ENCODE results near the gene CEP350.
"Not testable (repeated sequence)": the region's sequence is repeated elsewhere in the genome, so short reads cannot be mapped to it uniquely, and the experiment has no call there.

Gene CEP350

DNA sequence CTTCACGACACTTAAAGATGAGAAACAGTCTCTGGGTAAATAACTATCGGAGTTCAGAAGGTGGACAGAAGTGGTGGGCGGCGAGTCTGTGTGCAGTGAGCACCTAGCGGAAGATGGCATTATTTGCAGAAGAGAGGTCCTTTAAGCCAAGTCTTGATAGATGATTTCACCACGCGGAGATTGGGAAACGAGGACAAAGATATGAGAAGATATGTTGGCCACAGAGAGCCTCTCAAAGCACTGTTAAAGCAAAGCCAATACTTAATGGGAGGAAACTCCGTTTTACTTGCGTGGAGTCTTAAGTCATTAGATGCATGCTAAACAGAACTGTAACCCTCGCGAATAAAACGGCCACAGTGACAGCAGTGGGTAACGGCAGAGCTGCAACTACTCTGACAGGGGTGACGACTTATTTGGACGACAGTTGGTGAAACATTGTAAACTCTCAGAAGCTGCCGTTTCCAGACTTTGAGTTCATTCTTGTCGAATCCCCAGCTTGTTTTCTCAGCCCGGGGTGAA is 577 bp upstream of the CEP350 start:
- ChIA-PET CTCF (interaction anchor here (0.7 kb wide), 1 partner anchor 13 kb away, joined by 3 read pairs; no protein-coding TSS in a partner anchor), POLR2A (interaction anchor here (0.7 to 0.9 kb wide), 2 partner anchors 16 to 71 kb away, joined by 3 read pairs; no protein-coding TSS in a partner anchor)

DNA sequence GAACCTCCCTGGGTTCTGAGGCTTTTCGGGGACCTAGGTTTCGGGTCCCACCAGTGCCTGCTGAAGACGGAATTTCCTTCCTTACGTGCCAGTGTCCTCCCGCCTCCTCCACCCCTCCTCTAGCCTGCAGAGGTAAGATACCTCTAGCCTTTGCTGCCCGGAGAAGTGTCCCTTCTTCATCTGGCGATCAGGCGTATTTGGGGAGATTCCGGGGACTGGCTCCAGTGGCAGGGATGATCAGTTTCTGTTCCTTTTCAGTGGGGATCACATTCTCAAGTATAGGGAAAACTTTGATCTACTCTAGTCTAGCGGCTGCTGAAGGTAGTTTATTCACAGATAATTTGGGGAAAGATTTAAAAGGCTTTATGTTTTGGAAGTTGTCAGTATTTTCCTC is 674 bp downstream of the CEP350 start:
- H3K4me3 ChIP-seq (ENCODE audit: low read depth, low read length), result peak overlapping the region; percentile 95
- no peak for DNase-seq (ENCODE audit: low read depth, low spot score)
- CTCF ChIA-PET, result no interaction called here
- TF ChIP-seq, protein P1, sequence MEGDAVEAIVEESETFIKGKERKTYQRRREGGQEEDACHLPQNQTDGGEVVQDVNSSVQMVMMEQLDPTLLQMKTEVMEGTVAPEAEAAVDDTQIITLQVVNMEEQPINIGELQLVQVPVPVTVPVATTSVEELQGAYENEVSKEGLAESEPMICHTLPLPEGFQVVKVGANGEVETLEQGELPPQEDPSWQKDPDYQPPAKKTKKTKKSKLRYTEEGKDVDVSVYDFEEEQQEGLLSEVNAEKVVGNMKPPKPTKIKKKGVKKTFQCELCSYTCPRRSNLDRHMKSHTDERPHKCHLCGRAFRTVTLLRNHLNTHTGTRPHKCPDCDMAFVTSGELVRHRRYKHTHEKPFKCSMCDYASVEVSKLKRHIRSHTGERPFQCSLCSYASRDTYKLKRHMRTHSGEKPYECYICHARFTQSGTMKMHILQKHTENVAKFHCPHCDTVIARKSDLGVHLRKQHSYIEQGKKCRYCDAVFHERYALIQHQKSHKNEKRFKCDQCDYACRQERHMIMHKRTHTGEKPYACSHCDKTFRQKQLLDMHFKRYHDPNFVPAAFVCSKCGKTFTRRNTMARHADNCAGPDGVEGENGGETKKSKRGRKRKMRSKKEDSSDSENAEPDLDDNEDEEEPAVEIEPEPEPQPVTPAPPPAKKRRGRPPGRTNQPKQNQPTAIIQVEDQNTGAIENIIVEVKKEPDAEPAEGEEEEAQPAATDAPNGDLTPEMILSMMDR (IDR thresholded peaks at IDR 0.05; ENCODE audit: insufficient read depth, low read length, missing control alignments), result no peak
- POLR2A ChIA-PET, result no interaction called here

More for the DNA sequence above, 577 bp upstream of the CEP350 start:
- H3K4me3 ChIP-seq (ENCODE audit: low read depth, low read length), result peak overlapping the region; percentile 95
- DNase-seq (ENCODE audit: low read depth, low spot score), result peak; percentile 12
- TF ChIP-seq, protein P1 (IDR thresholded peaks at IDR 0.05; ENCODE audit: insufficient read depth, low read length, missing control alignments), result no peak

DNA sequence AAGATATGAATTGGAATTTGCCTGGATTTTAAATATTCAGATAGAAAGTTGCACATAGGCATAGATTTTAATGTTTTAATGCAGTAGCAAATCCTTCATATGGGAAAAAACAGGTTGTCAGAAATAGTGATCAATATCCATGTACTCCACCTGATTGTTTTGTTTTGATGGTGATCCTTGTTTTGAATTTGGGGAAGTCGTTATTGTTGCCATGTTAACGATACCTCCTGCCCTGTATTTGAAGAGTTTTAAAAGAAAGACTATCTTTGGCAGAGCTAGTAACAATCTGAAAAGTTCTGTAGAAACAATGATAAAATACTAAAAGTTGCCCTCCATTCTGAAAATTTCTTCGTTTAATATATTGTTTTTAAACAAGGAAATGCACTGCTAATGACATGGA is 1.1 kb downstream of the CEP350 start:
- ChIA-PET CTCF (no interaction called here), POLR2A (no interaction called here)
- TF ChIP-seq, protein P1 (IDR thresholded peaks at IDR 0.05; ENCODE audit: insufficient read depth, low read length, missing control alignments), result no peak
- DNase-seq (ENCODE audit: low read depth, low spot score), result no peak
- H3K4me3 ChIP-seq (ENCODE audit: low read depth, low read length), result peak overlapping the region; percentile 95

DNA sequence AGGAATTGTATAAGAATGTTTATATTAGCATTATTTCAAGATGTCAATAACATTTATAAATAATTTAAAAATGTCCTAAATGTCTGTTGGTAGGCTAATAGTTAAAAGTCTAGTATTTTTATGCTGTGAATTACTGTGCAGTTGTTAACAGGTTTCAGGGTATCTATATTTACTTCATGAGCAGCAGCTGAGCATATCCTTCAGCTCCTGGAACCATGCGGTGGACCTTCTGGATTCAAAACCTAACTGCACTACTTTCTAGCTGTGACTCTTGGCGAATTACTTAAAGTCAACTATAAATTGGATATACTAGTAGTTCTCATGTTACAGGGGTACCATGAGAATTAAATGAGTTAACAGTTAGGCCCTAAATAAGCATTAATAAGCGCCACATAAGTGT is 3.7 kb downstream of the CEP350 start:
- no peak for DNase-seq (ENCODE audit: low read depth, low spot score)
- ChIA-PET CTCF (no interaction called here), POLR2A (no interaction called here)
- H3K4me3 ChIP-seq (ENCODE audit: low read depth, low read length), result no peak overlapping the region
- TF ChIP-seq, protein P1 (IDR thresholded peaks at IDR 0.05; ENCODE audit: insufficient read depth, low read length, missing control alignments), result no peak

DNA sequence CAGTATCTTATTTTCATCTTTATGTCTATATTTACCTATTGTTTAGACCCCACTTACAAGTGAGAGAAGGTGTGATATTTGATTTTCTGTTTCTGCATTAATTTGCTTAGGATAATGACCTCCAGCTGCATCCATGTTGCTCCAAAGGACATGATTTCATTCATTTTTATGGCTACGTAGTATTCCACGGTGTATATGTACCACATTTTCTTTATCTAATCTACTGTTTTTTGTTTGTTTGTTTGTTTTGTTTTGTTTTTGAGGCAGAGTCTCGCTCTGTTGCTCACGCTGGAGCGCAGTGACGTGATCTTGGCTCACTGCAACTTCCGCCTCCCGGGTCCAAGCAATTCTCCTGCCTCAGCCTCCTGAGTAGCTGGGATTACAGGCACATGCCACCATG is 7.6 kb downstream of the CEP350 start:
- CTCF ChIA-PET; POLR2A ChIA-PET; H3K4me3 ChIP-seq (ENCODE audit: low read depth, low read length); DNase-seq (ENCODE audit: low read depth, low spot score): not testable (repeated sequence)

DNA sequence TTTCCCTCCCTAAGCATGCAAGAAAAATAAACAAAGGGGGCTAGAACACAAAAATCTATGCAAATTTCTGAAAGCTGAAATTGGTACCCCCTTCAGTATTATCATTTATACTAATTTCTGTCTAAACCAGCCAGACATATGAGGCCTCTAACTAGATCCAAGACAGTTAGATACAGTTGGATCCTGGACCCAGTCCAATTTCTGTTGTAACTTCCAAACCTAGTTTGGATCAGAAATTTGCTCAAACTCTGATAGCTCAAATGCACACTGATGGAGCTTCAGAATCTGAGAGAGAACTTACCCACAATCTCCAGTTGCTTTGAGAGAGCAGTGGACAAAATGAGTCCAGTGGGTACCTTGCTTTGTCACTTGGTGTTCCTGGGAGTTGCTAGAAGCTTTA is 11.9 kb downstream of the CEP350 start:
- no peak overlapping the region for H3K4me3 ChIP-seq (ENCODE audit: low read depth, low read length)
- ChIA-PET CTCF (no interaction called here), POLR2A (no interaction called here)
- DNase-seq (ENCODE audit: low read depth, low spot score), result no peak
- TF ChIP-seq, protein P1 (IDR thresholded peaks at IDR 0.05; ENCODE audit: insufficient read depth, low read length, missing control alignments), result no peak

DNA sequence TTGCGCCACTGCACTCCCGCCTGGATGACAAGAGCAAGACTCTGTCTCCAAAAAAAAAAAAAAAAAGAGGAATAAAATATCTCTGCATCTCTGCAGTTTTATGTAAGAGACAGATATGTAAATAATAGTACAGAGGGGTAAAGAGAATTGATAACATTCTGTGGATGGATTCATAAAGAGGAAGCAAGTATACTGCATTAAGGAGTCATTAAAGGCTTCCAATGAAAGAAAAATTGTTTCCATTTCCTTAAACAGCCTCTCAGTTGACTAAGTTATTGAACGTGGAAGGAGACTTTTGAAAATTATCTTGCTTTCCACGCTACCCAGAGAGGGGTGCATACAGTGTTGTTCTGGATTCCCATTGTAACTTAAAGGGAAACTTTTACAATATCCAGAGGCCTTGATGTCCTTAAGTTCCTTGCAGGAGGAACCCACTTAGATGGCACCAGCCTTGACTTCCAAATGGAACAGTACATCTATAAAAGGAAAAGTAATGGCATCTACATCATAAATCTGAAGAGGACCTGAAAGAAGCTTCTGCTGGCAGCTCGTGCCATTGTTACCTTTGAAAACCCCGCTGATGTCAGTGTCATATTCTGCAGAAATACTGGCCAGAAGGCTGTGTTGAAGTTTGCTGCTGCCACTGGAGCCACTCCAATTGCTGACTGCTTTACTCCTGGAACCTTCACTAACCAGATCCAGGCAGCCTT is 13.8 kb downstream of the CEP350 start:
- DNase-seq (ENCODE audit: low read depth, low spot score), result no peak
- POLR2A ChIA-PET, result no interaction called here
- CTCF ChIA-PET, result interaction anchor here (1.5 kb wide), 1 partner anchor 54 kb away, joined by 3 read pairs; no protein-coding TSS in a partner anchor
- no peak overlapping the region for H3K4me3 ChIP-seq (ENCODE audit: low read depth, low read length)
- TF ChIP-seq, protein P1 (IDR thresholded peaks at IDR 0.05; ENCODE audit: insufficient read depth, low read length, missing control alignments), result no peak
